ENCODE data around the gene NFILZ. TPM values are rescaled to one million over a fixed set of nuclear protein-coding genes. Genes with fewer than 3 reads are reported as not detected.

NFILZ gene
- polyA plus RNA-seq, 1 experiment = not detected

- no peak for TF ChIP-seq CTCF (IDR thresholded peaks at IDR 0.05; ENCODE audit: low read depth, low read length)
- Histone ChIP-seq H3K9me3 (ENCODE audit: control insufficient read depth, insufficient read depth, low read length) (no peaks in the 10 kb centered on the region), H3K27me3 (ENCODE audit: control insufficient read depth, insufficient read depth, low read length) (no peaks in the 10 kb centered on the region), H3K4me3 (ENCODE audit: low read depth, low read length) (no peak overlapping the region), H3K27ac (ENCODE audit: low read depth, low read length) (no peak overlapping the region)
- ChIA-PET CTCF (interaction anchor here (0.7 to 3.6 kb wide), 8 partner anchors 10 to 74 kb away, joined by 3 to 26 read pairs (median 4); no protein-coding TSS in a partner anchor), POLR2A (no interaction called here)
- DNase-seq (ENCODE audit: low read depth, low spot score) = no peak
Observed at GRCh38 chr19:8655340-8655709, 24.9 kb downstream of the NFILZ start.

DNA sequence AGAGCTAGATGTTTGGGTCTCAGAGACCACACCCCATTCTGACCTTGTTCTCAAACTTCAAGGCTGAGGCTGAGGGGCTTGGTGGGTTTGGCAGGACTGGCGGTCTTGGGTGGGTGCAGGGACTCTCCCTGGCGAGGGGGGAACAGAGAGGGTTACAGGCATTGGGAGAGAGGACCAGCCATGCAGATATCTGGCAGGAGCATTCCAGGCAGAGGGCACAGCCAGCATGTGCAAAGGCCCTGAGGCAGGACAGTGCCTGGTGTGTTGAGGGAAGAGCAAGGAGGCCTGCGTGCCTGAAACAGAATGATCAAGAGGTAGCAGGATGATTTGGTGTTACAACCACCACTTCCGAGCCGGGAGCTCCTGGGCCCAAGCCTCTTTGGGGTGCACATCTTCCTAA is 27.4 kb downstream of the NFILZ start:
- TF ChIP-seq CTCF (IDR thresholded peaks at IDR 0.05; ENCODE audit: low read depth, low read length) = no peak
- Histone ChIP-seq H3K4me3 (ENCODE audit: low read depth, low read length) (no peak overlapping the region), H3K27ac (ENCODE audit: low read depth, low read length) (no peak overlapping the region), H3K9me3 (ENCODE audit: control insufficient read depth, insufficient read depth, low read length) (no peaks in the 10 kb centered on the region), H3K27me3 (ENCODE audit: control insufficient read depth, insufficient read depth, low read length) (no peaks in the 10 kb centered on the region)
- CTCF ChIA-PET = no interaction called here
- DNase-seq (ENCODE audit: low read depth, low spot score) = no peak
- POLR2A ChIA-PET = no interaction called here

DNA sequence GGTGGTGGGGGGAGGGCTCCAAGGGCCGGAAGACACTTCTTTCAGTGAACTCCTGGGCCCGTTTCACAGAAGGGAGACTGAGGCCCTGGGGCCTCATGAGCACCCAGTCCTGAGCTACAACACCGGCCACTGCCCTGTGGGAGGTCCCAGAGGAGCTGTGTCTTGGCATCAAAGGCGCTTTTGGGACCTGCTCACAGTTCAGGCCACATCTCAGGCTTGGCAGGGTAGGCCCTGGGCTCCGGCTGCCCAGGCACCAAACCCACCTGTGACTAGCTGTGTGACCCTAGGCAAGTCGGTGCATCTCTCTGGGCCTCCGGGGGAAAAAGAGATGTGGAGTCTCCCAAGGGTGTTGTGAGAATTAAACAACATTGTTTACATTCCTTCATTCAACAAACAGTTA is 29.5 kb downstream of the NFILZ start:
- TF ChIP-seq CTCF (IDR thresholded peaks at IDR 0.05; ENCODE audit: low read depth, low read length) = no peak
- Histone ChIP-seq H3K9me3 (ENCODE audit: control insufficient read depth, insufficient read depth, low read length) (peaks cover 3% of the 10 kb centered on the region; the same call in 1 of the 2 replicates), H3K27ac (ENCODE audit: low read depth, low read length) (no peak overlapping the region), H3K27me3 (ENCODE audit: control insufficient read depth, insufficient read depth, low read length) (no peaks in the 10 kb centered on the region), H3K4me3 (ENCODE audit: low read depth, low read length) (no peak overlapping the region)
- DNase-seq (ENCODE audit: low read depth, low spot score) = no peak
- POLR2A ChIA-PET = interaction anchor here (0.5 kb wide), 1 partner anchor 329 kb away, joined by 3 read pairs; no protein-coding TSS in a partner anchor
- CTCF ChIA-PET = no interaction called here

- no peak for TF ChIP-seq CTCF (IDR thresholded peaks at IDR 0.05; ENCODE audit: low read depth, low read length)
- H3K9me3 ChIP-seq (ENCODE audit: control insufficient read depth, insufficient read depth, low read length) = peaks cover 3% of the 10 kb centered on the region; the same call in 1 of the 2 replicates
- CTCF ChIA-PET = no interaction called here
- no peak overlapping the region for H3K27ac ChIP-seq (ENCODE audit: low read depth, low read length)
- H3K27me3 ChIP-seq (ENCODE audit: control insufficient read depth, insufficient read depth, low read length) = no peaks in the 10 kb centered on the region
- no peak overlapping the region for H3K4me3 ChIP-seq (ENCODE audit: low read depth, low read length)
- DNase-seq (ENCODE audit: low read depth, low spot score) = no peak
- POLR2A ChIA-PET = no interaction called here
Observed at GRCh38 chr19:8662263-8662662, 31.8 kb downstream of the NFILZ start.

DNA sequence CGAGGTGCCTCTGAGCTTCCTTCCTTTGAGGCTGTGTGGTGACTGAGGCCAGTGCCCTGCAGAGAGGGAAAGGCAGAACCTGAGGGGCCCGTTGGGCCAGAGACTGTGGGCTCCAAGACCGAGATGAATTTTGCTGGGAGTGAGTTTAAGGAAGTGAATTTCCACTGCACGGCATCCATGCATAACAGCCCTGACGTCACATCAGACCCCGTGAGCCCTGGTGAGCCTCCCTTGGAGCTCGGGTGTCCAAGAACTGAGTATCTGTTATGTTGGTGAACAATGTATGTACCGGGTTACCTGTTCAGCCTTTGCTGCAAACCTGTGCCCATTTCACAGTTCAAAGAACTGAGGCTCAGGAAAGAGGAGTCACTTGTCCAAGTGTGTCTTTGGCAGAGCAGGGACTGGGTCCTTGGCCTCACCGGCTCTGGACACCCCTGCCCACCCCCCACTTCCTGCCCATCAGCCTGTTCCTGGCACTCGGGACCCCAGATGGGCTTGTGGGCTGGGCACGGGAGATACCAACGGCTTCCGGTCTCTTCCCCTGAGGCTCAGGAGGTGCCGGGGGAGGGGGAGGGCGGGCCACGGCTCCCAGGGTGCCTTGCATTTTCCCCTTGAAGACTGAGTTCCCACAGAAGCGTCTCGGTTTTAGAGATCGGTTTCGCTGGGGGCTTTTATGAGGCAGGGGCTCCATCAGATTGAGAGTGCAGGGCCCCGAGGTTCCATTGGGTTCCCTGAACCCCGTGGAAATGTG is 33.7 kb downstream of the NFILZ start:
- Histone ChIP-seq H3K4me3 (ENCODE audit: low read depth, low read length) (no peak overlapping the region), H3K27ac (ENCODE audit: low read depth, low read length) (no peak overlapping the region), H3K27me3 (ENCODE audit: control insufficient read depth, insufficient read depth, low read length) (no peaks in the 10 kb centered on the region), H3K9me3 (ENCODE audit: control insufficient read depth, insufficient read depth, low read length) (peaks cover 3% of the 10 kb centered on the region; the same call in 1 of the 2 replicates)
- ChIA-PET POLR2A (no interaction called here), CTCF (no interaction called here)
- DNase-seq (ENCODE audit: low read depth, low spot score) = no peak
- no peak for TF ChIP-seq CTCF (IDR thresholded peaks at IDR 0.05; ENCODE audit: low read depth, low read length)

Data from AG04450 (cell line).